Sciatic nerve (tissue), 2 donors: Measurements from ENCODE around the gene ARHGAP1. TPM values are rescaled to one million over a fixed set of nuclear protein-coding genes. Genes with fewer than 3 reads are reported as not detected.

Experiments used
- ATAC-seq: fragments of 200-7000 bp; cut with Tn5 transposase; one replicate; pipeline ENCODE4 v1.9.1; 2020; ENCODE audit warnings: mild to moderate bottlenecking, moderate library complexity
- DNase-seq: peaks from one replicate; pipeline ENCODE4 v3.0.0-alpha.2; 2020; ENCODE audit warnings: low spot score
- intact Hi-C: fragments of 100-400 bp; cut with DNase I; formaldehyde crosslinking; loops from one replicate; pipeline ENCODE4 v1.14.2; 2022
- total RNA-seq: library from RNA; stranded (reverse); fragmentation: NEBNext Ultra II Directional; extraction: Animal tissue kit (Norgen Biotek cat#: 25700); gene quantifications from one replicate; pipeline ENCODE4 v1.2.1, GENCODE V29; 2021
- donor health status: DM: no; HTN: no; CAD: no.
- donor health status: DM: no; HTN: no; CAD: no.

The ARHGAP1 gene
- 78.6 TPM for total RNA-seq

GRCh38 chr11:46700241-46701077 is at the start of gene ARHGAP1, which contains the start of gene ZNF408:
Gene ARHGAP1 (minus strand): TSS chr11:46700619. CDS start chr11:46696107, 4,512 bp downstream.
Gene ZNF408 (plus strand): TSS chr11:46701031. CDS start chr11:46701048, 17 bp downstream.
- DNase-seq (peak; percentile 100), ATAC-seq (peak; percentile 99)
- intact Hi-C loops = no loop called here

DNA sequence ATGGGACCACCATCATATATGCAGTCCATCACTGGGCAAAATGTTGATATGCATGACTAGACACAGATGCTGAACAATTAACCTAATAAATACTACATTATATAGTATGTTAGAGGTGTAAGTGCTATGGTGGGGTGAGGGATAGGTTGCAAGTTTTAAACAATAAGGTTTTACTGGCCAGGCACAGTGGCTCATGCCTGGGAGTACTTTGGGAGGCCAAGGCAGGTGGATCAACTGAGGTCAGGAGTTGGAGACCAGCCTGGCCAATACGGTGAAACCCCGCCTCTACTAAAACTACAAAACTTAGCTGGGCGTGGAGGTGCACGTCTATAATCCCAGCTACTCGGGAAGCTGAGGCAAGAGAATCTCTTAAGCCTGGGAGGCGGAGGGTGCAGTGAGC is 46.7 kb upstream of the ARHGAP1 start:
- ATAC-seq = no peak
- no peak for DNase-seq
- intact Hi-C loops = no loop called here

DNA sequence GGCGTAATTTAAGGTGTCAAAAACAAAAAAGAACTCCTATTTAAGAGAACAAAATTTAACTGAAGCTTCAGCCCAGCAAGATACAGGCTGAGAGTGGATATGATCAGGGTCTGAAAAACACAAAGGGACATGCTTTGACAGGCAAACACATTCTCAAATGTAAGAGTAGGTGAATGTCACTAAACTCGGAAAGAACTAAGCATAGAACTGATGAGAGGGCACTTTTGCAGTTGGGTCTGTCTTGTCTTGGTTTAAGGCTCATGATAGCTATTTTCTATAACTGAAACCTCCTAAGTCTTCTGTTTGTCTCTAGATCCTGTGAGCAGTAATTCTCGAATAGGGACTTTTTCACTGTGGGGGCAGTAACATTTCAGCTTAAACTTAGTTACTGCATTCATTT is 45.6 kb upstream of the ARHGAP1 start:
- ATAC-seq (no peak), DNase-seq (no peak)
- intact Hi-C loops = no loop called here

- intact Hi-C loops = no loop called here
- ATAC-seq (no peak), DNase-seq (no peak)
Observed at GRCh38 chr11:46745328-46745727, 44.9 kb upstream of the ARHGAP1 start.

DNA sequence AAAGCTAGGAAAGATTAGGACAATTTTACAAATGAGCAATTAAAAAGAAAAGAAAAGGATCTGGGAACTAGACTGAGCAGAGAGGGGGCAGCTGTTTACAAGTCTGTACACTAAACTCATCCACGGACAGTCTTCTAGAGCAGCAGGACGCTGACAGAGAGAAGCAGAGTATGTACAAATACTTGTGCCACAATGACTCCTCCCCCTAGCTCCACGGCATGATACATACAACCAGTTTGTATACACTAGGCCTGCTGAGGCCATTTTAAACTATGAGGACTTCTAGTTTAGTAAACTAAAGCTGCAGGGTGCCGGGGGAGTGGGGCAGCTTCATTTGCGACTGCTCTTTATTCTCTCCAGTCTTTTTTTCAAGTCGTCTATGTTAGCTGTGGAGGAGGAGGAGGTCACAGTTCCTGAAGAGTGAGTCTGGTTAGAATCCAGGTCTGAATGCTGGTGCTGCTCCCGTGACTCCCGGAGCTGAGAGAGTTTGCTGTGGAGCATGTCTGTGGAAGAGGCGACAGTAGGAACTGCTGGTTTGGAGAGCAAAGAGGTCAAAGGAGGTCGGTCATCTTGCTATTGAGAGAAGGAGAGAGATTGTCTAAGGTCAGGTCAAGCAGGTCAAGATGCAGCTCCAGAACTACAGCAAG is 43.4 kb upstream of the ARHGAP1 start:
- DNase-seq = no peak
- intact Hi-C loops = no loop called here
- no peak for ATAC-seq

GRCh38 chr11:46743043-46743442 is 42.6 kb upstream of the ARHGAP1 start:
- ATAC-seq (no peak), DNase-seq (no peak)
- intact Hi-C loops = no loop called here

DNA sequence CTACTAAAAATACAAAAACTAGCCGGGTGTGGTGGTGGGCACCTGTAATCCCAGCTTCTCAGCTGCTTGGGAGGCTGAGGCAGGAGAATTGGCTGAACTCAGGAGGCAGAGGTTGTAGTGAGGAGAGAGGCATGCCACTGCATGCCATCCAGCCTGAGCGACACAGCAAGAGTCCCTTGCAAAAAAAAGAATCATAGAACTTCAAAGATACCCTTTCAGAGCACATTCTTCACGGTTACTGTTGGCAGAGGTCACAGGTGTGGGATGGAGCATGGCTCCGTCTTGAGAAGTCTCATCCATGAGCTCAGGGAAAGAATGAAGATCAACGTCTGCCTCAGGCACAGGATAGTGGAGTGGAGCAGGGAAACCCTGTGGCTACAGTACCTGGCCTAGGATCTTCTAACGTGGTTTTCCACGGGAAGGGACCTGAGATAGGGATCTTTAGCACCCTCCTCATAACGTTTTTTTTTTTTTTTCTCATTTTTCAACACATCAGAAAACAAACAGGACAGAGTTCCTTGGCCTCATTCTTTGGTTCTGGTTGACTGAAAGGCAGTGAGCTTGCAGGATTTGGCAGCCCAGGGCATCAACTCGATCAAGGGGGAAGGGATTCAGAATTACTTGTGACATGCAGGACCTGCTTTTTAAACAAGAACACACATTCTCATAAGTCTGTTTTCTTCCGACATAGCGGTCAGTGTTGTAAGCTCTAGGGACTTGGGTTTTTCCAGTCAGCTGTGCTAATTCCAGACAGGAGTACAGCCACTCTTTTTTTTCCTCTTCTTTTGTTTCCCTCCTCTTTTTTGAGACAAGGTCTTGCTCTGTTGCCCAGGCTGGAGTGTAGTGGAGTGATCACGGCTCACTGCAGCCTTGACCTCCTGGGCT is 41.4 kb upstream of the ARHGAP1 start:
- DNase-seq = no peak
- intact Hi-C loops = no loop called here
- peak; percentile 78 for ATAC-seq

GRCh38 chr11:46738887-46739286 is 38.5 kb upstream of the ARHGAP1 start:
- ATAC-seq (no peak), DNase-seq (no peak)
- intact Hi-C loops = no loop called here

- no peak for ATAC-seq
- intact Hi-C loops = no loop called here
- DNase-seq = peak; percentile 9
Observed at GRCh38 chr11:46737699-46738098, 37.3 kb upstream of the ARHGAP1 start.

DNA sequence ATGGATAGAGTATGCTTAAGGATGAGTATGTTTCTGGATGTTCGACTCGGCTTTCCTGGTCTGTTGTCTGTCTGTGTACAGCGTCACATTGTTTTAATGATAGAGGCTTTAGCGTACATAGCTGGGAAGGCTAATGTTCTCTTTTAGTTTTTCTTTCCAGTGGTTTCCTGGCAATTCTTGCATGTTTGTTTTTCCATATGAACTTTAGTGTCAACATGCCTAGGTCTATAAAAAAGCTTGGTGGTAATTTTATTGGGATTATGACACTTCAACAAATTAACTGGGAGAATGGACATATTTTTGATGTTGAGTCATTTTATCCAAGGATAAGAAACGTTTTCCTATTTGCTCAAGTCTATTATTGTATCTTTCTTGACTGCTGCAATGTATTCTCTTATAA is 36.2 kb upstream of the ARHGAP1 start:
- intact Hi-C loops = no loop called here
- ATAC-seq (no peak), DNase-seq (no peak)

- peak; percentile 10 for DNase-seq
- intact Hi-C loops = no loop called here
- no peak for ATAC-seq
Observed at GRCh38 chr11:46736146-46736545, 35.7 kb upstream of the ARHGAP1 start.

DNA sequence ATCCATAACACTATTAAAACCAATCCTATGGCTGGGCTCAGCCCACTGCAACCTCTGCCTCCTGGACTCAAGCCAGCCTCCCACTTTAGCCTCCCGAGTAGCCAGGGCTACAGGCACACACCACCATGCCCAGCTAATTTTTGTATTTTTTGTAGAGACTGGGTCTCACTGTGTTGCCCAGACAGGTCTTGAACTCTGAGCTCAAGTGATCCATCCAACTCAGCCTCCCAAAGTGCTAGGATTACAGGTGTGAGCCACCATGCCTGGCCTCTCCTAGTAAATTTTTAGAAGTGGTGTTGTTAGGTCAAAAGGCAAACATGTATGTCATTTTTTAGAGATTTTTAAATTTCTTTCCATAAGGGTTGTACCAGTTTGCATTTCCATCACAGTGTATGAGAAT is 32.8 kb upstream of the ARHGAP1 start:
- DNase-seq (no peak), ATAC-seq (no peak)
- intact Hi-C loops = no loop called here

- DNase-seq (no peak), ATAC-seq (no peak)
- intact Hi-C loops = no loop called here
Observed at GRCh38 chr11:46731545-46731944, 31.1 kb upstream of the ARHGAP1 start.

DNA sequence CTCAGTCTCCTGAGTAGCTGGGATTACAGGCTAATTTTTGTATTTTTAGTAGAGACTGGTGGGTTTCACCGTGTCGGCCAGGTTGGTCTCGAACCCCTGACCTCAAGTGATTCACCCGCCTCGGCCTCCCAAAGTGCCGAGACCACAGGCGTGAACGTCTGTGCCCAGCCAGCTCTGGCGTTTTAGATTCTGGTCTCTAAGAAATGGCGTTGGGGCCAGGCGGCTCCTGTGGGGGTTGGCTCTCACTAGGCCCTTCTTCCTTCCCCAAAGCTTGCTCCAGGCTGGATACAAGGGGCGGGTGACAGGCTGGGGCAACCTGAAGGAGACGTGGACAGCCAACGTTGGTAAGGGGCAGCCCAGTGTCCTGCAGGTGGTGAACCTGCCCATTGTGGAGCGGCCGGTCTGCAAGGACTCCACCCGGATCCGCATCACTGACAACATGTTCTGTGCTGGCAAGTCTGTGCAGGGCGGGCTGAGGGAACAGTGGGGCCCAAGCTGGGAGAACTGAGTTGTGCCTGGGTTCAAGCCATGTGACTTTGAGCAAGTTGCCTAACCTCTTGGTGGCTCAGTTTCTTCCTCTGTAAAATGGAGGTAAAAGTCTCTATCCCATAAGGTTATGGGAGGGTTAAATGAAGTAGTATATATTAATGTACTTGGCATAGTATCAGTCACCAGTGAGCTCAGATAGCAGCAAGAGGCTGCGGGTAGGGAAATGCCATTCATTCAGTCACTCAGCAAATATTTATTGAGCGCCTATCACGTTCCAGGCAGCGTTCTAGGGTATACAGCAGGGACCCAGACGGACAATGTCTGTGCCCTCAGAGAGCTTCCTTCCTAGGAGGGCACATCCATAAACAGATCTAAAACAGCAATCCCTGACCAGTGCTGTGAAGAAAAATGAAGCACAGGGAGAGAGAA is 28.9 kb upstream of the ARHGAP1 start:
- no peak for ATAC-seq
- intact Hi-C loops = no loop called here
- DNase-seq = no peak

GRCh38 chr11:46728659-46729040 is 28.2 kb upstream of the ARHGAP1 start:
- intact Hi-C loops = no loop called here
- DNase-seq = no peak

GRCh38 chr11:46727952-46728658 is 27.7 kb upstream of the ARHGAP1 start:
- DNase-seq (no peak), ATAC-seq (no peak)
- intact Hi-C loops = no loop called here

More at GRCh38 chr11:46728659-46729040, 28.2 kb upstream of the ARHGAP1 start:
- ATAC-seq = no peak

GRCh38 chr11:46726206-46726862 is 25.9 kb upstream of the ARHGAP1 start:
- intact Hi-C loops = no loop called here
- DNase-seq (no peak), ATAC-seq (no peak)
